GM12892 (cell line): ENCODE data around the gene HIBCH.

ENCODE experiments used
- POLR2A ChIP-seq: IDR thresholded peaks from 2 replicates; pipeline ENCODE4 v1.6.1; 2011; ENCODE audit warnings: low read depth, low read length, control low read depth
- TAF1 ChIP-seq: IDR thresholded peaks from 2 replicates; pipeline ENCODE4 v1.6.1; 2011; ENCODE audit warnings: low read depth, mild to moderate bottlenecking, control low read depth, low read length, borderline replicate concordance

- TF ChIP-seq POLR2A: no peak
- TF ChIP-seq TAF1: no peak
These were observed 111.7 kb downstream of the HIBCH start for GRCh38 chr2:190207930-190208329.
